GM18511 (cell line): ENCODE results near the gene TRIM7.
A peak's percentile ranks its signal among the peaks of the same experiment; 100 is the strongest.

ENCODE experiments used
- ATAC-seq: cut with Tn5 transposase; IDR thresholded peaks from one replicate; pipeline ENCODE4 v1.9.1; 2021; ENCODE audit warnings: mild to moderate bottlenecking, moderate library complexity; ENCODE audit not compliant: unreplicated experiment

TRIM7 gene

GRCh38 chr5:181204826-181205760 is at the start of gene TRIM7:
Gene TRIM7 (minus strand): TSS chr5:181205196. CDS start chr5:181205110, 86 bp downstream.
- no peak for ATAC-seq

DNA sequence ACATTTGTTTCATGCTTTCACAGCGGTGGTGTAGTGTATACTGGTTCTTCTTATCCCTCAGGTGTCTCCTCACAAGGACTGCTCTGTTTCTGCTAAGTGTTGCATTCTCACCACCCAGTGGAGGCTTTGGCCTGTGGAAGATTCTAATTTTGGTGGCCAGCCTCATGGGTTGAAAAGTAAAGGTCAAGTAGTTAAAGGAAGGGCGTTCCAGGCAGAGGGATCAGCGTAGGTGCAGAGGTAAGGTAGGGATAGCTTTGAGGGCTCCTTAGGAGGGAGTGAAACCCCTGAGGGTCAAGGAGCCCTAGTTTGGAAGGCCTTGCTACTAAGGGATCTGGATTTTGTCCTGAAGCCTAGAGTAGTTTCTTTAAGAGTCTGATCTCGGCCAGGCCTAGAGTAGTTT is 43.3 kb upstream of the TRIM7 start:
- ATAC-seq, result no peak

- ATAC-seq, result peak; percentile 56
These were observed 41.5 kb upstream of the TRIM7 start for GRCh38 chr5:181246276-181247049.

DNA sequence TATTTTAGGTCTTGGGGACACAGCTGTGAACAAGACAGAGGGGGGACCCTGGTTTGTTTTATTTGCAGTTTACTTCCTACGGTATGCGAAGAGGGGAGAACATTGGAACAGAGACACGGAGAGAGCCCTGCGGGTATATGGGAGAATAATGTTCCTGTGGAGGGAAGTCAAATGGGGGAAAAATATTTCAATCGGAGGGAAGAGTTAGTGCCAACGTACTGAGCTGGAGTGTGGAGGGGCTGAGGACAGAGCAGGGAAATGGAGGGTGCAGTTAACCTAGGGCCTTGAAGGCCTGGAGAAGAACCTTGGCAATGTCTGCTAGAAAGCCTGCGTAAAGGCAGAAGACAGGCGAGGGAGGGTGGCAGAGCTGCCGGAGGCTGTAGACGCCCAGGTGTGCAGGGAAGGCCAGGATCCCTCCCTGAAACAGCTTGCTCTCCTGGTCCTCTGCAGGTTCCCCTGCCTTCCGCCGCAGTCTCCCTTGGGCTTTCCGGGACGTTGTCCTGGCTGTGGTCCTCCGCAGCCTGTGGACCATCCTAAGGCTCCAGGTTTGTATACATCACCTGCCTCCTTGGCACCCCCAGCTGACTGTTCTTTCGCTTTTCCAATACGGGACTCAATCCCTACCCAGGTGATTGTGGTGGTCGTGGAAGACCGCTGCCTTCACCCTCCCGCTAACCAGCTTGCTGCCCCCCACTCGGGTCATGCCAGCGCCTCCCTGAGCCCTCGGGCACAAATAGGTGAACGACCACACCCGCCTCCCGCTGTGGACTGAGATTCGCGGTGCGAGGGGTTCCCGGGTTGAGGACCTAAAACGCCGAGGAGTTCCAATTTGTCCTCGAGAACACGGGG is 40.7 kb upstream of the TRIM7 start:
- ATAC-seq, result peak; percentile 4

DNA sequence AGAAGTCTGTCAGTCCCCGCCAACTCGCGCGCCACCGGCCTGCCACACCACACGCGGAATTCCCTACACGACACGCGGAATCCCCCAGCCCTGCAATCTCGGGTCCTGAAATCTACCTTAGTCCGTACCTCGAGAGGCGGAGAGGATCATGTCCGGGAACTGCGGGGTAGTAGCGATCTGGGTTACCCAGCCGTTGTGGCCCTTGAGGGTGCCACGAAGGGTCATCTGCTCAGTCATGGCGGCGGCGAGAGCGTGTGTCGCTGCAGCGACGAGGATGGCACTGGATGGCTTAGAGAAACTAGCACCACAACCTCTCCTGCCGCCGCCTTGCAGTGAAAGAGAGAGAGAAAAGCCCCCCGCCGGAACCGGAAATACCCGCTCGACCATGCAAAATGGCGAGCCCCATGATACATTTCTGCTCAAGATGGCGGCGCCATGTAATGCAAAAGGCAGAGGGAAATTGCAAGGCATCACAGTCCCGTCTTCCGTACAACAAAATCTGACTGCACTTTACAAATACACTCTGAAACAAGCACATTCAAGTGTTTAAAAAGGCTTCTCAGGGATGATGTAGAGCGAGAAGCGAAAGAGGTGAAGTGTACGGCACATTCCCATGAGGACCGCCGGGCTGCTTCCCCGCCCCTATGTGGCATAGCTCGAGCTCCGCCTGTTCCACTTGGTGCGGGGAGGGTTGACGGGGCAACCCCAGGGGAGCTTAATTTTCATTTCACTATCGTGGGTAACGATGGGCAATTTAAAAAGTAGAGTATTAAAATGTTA is 38.8 kb upstream of the TRIM7 start, which contains the start of gene RACK1:
Gene RACK1 (minus strand): TSS at position 343 of the 780 bp plus-strand sequence. CDS start 106 bp downstream, at position 237.
- ATAC-seq, result peak; percentile 70

DNA sequence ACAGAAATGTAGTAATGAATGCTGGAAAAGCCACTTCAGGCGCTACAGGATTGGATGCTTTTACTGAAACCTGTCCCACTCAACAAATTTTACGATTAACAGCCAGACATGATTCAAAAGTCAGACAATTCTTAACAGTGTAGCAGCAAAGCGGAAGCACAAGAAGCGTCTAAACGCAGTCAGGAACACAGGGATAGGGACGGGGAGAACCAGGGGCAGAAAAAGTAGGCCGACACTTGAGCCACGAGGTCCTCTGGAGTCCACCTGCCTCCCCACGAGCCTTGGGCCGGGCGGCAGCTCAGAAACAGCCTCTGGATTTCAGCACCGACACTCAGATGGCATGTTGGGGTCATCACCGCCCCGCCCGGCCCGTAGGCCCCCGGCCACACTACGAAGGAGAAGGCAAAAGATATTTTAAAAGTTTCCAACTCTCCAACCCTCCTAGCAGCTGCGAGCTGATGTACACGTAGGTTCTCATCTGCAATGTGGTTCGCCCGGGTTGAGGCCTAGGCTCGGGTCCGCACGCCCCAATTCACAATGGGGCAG is 38.1 kb upstream of the TRIM7 start:
- peak; percentile 1 for ATAC-seq

- no peak for ATAC-seq
These were observed 37.0 kb upstream of the TRIM7 start for GRCh38 chr5:181242031-181242451.

DNA sequence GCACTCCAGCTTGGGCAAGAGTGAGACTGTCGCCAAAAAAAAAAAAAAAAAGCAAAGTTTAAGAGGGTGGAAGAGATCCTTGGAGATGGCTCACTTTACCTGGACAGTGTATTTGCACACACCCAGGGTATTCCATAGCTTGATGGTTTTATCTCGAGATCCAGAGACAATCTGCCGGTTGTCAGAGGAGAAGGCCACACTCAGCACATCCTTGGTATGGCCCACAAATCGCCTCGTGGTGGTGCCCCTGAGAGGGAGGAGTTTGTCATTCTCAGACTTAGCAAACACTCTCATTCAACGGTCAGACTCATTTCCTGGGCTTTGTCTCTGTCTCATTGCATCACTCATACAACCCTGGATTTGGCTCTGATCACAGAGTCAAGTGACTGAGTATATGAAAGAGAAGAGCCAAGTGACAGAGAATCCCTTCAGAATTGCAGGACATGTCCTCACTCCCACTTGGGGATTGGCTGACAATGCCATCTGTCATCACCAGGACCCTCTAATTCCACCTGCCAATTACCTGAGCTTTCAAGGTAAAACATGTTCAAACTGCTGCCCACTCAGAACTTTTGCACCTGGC is 36.5 kb upstream of the TRIM7 start:
- no peak for ATAC-seq

DNA sequence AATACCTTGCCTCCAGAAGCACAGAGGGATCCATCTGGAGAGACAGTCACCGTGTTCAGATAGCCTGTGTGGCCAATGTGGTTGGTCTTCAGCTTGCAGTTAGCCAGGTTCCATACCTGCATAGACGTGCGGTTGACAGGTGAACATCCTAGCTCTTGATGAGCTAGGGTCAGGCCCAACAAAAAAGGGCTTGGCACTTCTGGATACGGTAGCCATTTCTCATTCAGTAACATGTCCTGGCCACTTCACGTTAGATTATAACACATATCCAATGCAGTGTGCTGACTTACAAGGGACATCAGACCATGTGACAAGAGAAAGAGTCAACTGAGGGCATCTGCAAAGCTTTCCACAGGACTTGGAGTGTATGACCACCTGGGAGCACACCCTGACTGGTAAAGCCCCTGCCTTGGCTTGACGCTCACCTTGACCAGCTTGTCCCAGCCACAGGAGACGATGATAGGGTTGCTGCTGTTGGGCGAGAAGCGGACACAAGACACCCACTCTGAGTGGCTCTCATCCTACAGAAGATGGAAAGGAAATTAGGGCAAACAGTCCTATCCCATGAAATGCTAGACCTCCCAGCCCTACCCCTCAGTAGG is 34.2 kb upstream of the TRIM7 start:
- ATAC-seq, result no peak

GRCh38 chr5:181237729-181238385 is 32.9 kb upstream of the TRIM7 start:
- no peak for ATAC-seq

DNA sequence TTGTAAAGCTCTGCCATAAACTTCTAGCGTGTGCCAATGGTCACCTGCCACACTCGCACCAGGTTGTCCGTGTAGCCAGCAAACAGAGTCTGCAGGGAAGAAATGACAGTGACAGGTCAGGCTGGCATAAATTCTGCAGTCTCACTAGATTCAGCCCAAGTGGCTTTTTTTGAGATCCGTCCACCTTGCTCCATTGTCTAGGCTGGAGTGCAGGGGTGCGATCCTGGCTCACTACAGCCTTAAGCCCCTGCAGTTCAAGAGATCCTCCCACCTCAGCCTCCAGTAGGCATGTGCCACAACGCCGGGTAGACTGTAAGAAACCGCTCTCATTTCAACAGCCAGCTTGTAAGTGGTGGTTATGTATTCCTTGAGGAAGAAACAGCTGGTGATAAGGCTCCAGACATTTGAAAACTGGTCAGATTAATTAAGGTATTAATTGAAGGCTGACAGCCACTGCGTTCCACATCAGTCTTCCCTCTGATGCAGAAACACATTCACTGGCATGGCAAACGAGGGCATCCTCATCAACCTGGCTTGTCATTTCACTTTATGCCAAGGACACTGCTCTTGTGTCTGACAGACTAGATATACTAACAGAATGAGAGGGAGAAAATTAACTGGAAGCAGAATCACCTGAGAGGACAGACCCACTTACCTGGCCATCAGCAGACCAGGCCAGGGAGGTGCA is 32.1 kb upstream of the TRIM7 start:
- no peak for ATAC-seq

DNA sequence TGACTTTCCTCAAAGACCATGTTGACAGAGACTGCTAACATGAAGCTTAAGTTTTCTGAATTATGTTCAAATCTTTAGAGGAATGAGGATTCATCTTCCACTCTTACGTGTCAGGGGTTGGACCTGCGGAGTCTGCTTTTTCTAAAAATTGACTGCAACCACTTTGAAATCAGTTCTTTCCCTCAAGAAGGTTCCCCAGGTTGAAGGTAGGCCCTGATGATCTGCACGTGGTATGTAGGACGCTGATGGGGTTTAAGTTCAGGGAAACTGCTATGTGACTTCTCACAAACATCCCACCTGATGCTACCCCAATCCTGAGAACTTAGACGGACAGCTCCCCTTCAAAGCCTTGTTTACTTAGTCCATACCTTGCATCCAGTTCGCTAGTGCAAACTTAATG is 31.5 kb upstream of the TRIM7 start:
- ATAC-seq, result no peak

GRCh38 chr5:181235689-181236366 is 30.8 kb upstream of the TRIM7 start:
- ATAC-seq, result no peak

GRCh38 chr5:181235323-181235688 is 30.3 kb upstream of the TRIM7 start:
- ATAC-seq, result no peak

DNA sequence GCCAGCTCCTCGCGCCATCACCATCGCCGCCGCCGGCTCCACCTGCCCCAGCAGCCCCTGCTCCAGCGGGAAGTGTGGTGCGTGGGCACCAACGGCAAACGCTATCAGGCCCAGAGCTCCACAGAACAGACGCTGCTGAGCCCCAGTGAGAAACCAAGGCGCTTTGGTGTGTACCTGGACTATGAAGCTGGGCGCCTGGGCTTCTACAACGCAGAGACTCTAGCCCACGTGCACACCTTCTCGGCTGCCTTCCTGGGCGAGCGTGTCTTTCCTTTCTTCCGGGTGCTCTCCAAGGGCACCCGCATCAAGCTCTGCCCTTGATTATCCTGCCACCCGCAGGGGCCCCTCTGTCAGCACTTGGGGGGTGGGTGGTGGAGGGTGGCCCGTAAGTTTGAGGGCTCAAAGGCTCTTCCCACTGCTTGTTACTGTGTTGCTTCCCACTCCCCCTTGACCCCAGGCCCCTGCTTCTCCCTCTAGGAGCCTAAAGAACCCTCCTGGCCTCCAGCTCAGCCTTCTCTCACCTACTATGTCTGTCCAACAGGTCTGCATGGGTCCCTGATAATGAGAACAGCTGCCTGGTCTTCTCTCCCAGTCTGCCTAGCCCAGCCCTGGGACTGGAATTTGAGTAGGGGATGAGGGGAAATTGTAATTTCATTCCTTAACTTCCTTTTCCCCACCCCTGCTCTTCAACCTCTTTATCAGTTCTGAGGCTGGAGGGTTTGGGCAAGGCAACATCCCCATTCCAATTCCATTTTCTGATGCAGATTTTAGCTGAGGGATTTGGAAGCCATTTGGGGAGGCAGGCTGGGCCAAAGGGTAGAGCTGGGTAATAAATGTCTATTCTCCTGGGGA is 29.7 kb upstream of the TRIM7 start:
- no peak for ATAC-seq

DNA sequence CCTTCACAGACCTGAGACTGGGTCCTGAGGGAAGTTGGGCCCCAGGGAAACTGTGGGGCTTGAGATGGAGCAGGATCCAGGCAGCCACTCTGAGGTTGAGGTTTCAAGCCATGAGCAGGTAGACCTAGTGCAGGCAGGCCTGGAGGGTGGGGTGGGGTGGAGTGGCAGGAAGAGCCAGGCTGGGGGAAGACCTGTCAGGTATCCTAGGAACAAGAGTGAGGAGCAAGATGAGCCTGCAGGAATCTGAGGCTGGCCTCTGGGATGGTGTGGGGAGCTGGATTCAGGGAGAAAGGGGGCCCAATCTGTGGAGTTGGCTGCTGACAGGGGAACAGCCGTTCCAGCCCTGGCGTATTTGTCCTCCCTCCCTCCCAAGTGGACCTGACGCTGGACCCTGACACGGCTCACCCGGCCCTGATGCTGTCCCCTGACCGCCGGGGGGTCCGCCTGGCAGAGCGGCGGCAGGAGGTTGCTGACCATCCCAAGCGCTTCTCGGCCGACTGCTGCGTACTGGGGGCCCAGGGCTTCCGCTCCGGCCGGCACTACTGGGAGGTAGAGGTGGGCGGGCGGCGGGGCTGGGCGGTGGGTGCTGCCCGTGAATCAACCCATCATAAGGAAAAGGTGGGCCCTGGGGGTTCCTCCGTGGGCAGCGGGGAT is 28.9 kb upstream of the TRIM7 start:
- ATAC-seq, result no peak
